ENCODE data around the gene SEC11A.
A peak's percentile ranks its signal among the peaks of the same experiment; 100 is the strongest.

SEC11A gene

DNA sequence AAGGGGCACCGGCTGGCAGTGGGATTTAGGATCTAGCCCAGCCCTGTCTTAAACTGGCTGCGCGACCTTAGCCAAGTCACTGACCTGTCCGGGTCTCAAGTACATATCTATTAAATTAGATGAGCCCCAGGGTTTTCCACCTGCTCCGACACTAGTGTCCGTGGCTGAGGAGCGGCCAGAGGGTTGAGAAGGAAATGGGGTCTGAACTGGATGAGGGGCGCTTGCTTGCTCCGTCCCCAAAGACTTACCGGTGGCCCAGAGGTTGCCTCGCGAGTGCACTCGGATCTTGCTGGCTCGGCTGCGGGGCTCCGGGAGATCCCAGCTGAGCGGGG, 58.2 kb downstream of the SEC11A start:
- TF ChIP-seq CTCF (IDR thresholded peaks at IDR 0.05; ENCODE audit: borderline replicate concordance, control extremely low read depth, extremely low read depth, insufficient read depth, missing control alignments): no peak
- no peak for DNase-seq (ENCODE audit: low spot score)
- in situ Hi-C loops (cut with MboI; ENCODE audit: low sequenced_read_pairs, unreplicated experiment): no loop called here

DNA sequence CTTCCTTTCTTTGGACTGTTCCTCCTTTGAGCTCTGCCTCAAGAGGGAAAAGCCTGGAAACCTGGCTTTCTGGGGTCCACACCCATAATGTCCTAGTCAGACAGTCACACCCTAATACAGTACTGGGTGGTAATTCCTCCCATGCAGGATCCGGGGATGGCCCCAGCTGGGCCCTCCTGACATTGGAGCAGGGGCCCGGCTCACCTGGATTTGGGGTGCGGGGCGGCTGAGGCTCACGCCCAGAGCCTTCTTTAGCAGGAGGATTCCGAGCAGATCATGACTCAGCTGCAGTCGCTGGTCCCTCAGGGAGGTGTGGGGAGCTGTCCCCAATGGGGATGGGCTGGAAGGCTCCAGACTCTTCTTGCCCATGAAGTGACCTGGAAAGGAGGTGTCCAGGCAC, 59.0 kb downstream of the SEC11A start:
- DNase-seq (ENCODE audit: low spot score): no peak
- no peak for TF ChIP-seq CTCF (IDR thresholded peaks at IDR 0.05; ENCODE audit: borderline replicate concordance, control extremely low read depth, extremely low read depth, insufficient read depth, missing control alignments)
- in situ Hi-C loops (cut with MboI; ENCODE audit: low sequenced_read_pairs, unreplicated experiment): no loop called here

DNA sequence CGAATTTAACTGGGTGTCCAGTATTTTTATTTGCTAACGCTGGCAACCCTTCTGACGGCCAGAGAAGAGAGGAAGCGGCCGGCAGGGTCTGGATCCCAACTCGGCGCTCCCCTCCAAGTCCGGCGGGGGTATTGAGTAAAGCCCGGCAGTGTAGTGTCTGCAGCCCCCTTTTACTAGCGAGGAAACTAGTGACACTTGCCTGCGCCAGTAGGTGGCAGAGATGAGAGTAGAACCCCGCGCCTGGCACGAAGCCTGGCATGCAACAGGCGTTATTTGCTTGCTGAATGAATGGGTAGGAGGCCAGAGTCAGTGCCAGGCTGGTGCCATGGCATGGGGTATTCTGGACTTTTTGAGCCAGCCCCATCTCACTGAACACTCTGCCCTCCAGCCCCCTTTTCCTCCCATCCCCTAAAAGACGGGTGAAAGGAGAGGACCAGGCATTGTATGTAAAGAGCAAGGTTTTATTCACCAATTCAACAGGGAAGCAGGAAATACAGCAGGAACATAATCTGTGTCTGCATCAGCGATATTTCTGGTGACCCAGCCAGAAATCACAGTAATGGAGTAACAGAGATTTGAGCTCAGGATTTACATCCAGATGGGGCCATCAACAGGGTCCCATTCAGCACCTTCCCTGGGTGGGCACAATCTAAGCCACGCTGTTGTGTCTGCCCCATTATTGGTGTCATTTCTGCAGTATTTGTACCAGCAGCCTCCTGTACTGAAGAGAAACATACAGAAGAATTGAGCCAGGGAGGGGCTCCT, 61.1 kb downstream of the SEC11A start:
- in situ Hi-C loops (cut with MboI; ENCODE audit: low sequenced_read_pairs, unreplicated experiment): no loop called here
- peak; percentile 64 for TF ChIP-seq CTCF (IDR thresholded peaks at IDR 0.05; ENCODE audit: borderline replicate concordance, control extremely low read depth, extremely low read depth, insufficient read depth, missing control alignments)
- DNase-seq (ENCODE audit: low spot score): peak; percentile 72

GRCh38 chr15:84653910-84654688, 61.8 kb downstream of the SEC11A start, which contains the start of gene WDR73:
WDR73 (minus strand) TSS chr15:84654283; CDS start chr15:84654274, 9 bp downstream.
- in situ Hi-C loops (cut with MboI; ENCODE audit: low sequenced_read_pairs, unreplicated experiment): no loop called here
- peak; percentile 97 for DNase-seq (ENCODE audit: low spot score)
- no peak for TF ChIP-seq CTCF (IDR thresholded peaks at IDR 0.05; ENCODE audit: borderline replicate concordance, control extremely low read depth, extremely low read depth, insufficient read depth, missing control alignments)

DNA sequence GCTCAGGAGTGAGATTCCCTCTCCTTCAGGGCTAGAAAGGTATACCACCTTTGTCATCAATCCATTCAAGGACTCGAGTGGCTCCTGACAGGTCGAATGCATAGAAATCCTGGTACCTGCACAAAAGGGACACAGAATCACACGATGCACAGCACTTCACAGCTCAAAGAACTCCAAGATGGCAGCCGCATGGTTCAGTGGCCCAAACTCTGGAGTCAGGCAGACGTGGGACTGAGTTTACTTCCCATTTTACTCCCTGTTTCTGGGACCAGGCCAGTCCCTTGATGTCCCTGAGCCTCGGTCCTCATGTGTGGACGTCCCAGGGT, 62.4 kb downstream of the SEC11A start:
- in situ Hi-C loops (cut with MboI; ENCODE audit: low sequenced_read_pairs, unreplicated experiment): no loop called here
- no peak for TF ChIP-seq CTCF (IDR thresholded peaks at IDR 0.05; ENCODE audit: borderline replicate concordance, control extremely low read depth, extremely low read depth, insufficient read depth, missing control alignments)
- DNase-seq (ENCODE audit: low spot score): no peak

DNA sequence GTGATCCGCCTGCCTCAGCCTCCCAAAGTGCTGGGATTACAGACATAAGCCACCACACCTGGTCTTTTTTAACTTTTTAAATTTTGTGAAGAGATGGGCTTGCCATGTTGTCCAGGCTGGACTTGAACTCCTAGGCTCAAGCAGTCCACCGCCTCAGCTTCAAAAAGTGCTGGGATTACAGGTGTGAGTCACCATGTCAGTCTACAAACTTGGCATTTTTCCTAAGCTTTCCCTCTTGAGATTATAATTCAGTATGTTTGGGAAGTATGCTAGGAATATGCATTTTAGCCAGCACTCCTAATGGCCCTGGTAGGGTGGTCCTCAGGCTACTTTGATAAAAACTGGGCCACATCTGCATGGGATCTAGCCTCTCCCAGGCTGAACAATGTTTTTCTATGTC, 66.2 kb downstream of the SEC11A start:
- TF ChIP-seq CTCF (IDR thresholded peaks at IDR 0.05; ENCODE audit: borderline replicate concordance, control extremely low read depth, extremely low read depth, insufficient read depth, missing control alignments): no peak
- DNase-seq (ENCODE audit: low spot score): no peak
- in situ Hi-C loops (cut with MboI; ENCODE audit: low sequenced_read_pairs, unreplicated experiment): no loop called here
